Mesothelial cell of epicardium (in vitro differentiated cells): ENCODE measurements around the gene ARPP21. TPM values are rescaled to one million over a fixed set of nuclear protein-coding genes. Genes with fewer than 3 reads are reported as not detected.

ENCODE experiments used
- DNase-seq, 2 experiments: peaks; one replicate each; pipeline ENCODE4 v3.0.0; 2021; ENCODE audit warnings: low spot score in 2 of 2; ENCODE audit not compliant: unreplicated experiment in 2 of 2
- H3K27ac Mint-ChIP-seq: 2 replicates; pipeline ENCODE4 v1.8.0; 2021; ENCODE audit warnings: mixed read lengths
- H3K27me3 Mint-ChIP-seq: 2 replicates; pipeline ENCODE4 v1.8.0; 2021; ENCODE audit warnings: low read depth, mixed read lengths
- H3K36me3 Mint-ChIP-seq: 2 replicates; pipeline ENCODE4 v1.8.0; 2021; ENCODE audit warnings: mixed read lengths
- H3K4me1 Mint-ChIP-seq: 2 replicates; pipeline ENCODE4 v1.8.0; 2021; ENCODE audit warnings: mixed read lengths
- H3K4me3 Mint-ChIP-seq: 2 replicates; pipeline ENCODE4 v1.8.0; 2021; ENCODE audit warnings: mild to moderate bottlenecking, moderate library complexity, mixed read lengths
- H3K9me3 Mint-ChIP-seq: 2 replicates; pipeline ENCODE4 v1.8.0; 2021; ENCODE audit warnings: mixed read lengths
- total RNA-seq: library from RNA; stranded (reverse); gene quantifications from 3 replicates; pipeline ENCODE4 v1.2.1, GENCODE V29; 2021
- TF ChIP-seq, protein P1 (sequence below): fragments of 200-600 bp; sonication (generic); IDR thresholded peaks from one replicate; pipeline ENCODE4 v1.5.0; 2021; ENCODE audit warnings: antibody characterized with exemption; ENCODE audit not compliant: unreplicated experiment

The ARPP21 gene
- total RNA-seq, 1 donor from 2014 or later, result 0.67 TPM

DNA sequence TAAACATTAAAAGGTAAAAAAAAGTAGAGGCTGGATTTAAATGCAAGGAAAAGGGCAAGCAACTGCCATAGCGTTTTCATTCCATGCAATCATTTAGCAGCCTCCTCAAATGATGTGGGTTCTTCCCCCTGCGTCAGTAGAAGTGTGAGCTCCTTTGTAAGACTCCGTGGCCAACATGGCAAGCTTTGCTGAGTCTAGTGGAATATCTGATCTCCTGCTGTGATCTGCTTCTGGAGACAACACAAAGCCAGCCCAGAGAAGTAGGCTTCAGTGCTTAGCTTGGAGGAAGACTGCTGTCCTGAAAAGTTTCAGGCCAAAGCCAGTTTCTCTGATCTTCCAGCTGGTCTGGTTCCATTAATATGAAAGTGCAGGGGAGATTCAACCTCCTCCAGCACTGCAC lies 70.4 kb downstream of the ARPP21 start:
- no peak for DNase-seq
- H3K36me3 Mint-ChIP-seq, result no peaks in the 10 kb centered on the region
- no peak overlapping the region for H3K27ac Mint-ChIP-seq
- H3K9me3 Mint-ChIP-seq, result no peaks in the 10 kb centered on the region
- TF ChIP-seq, protein P1, sequence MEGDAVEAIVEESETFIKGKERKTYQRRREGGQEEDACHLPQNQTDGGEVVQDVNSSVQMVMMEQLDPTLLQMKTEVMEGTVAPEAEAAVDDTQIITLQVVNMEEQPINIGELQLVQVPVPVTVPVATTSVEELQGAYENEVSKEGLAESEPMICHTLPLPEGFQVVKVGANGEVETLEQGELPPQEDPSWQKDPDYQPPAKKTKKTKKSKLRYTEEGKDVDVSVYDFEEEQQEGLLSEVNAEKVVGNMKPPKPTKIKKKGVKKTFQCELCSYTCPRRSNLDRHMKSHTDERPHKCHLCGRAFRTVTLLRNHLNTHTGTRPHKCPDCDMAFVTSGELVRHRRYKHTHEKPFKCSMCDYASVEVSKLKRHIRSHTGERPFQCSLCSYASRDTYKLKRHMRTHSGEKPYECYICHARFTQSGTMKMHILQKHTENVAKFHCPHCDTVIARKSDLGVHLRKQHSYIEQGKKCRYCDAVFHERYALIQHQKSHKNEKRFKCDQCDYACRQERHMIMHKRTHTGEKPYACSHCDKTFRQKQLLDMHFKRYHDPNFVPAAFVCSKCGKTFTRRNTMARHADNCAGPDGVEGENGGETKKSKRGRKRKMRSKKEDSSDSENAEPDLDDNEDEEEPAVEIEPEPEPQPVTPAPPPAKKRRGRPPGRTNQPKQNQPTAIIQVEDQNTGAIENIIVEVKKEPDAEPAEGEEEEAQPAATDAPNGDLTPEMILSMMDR, result no peak
- H3K4me1 Mint-ChIP-seq, result peaks cover 2% of the 10 kb centered on the region
- H3K4me3 Mint-ChIP-seq, result no peak overlapping the region
- peaks cover 34% of the 10 kb centered on the region for H3K27me3 Mint-ChIP-seq

GRCh38 chr3:35710554-35710953 lies 71.2 kb downstream of the ARPP21 start:
- TF ChIP-seq, protein P1, result no peak
- Mint-ChIP-seq H3K4me3 (no peak overlapping the region), H3K9me3 (no peaks in the 10 kb centered on the region), H3K27me3 (peaks cover 40% of the 10 kb centered on the region), H3K36me3 (no peaks in the 10 kb centered on the region), H3K4me1 (peaks cover 2% of the 10 kb centered on the region), H3K27ac (no peak overlapping the region)
- DNase-seq, result no peak

- Mint-ChIP-seq H3K4me3 (no peak overlapping the region), H3K36me3 (no peaks in the 10 kb centered on the region), H3K27me3 (peaks cover 30% of the 10 kb centered on the region), H3K4me1 (peaks cover 12% of the 10 kb centered on the region), H3K9me3 (no peaks in the 10 kb centered on the region), H3K27ac (no peak overlapping the region)
- no peak for DNase-seq
- TF ChIP-seq, protein P1, result no peak
These were observed 79.6 kb downstream of the ARPP21 start for GRCh38 chr3:35718921-35719320.

GRCh38 chr3:35721628-35722027 lies 82.3 kb downstream of the ARPP21 start:
- H3K4me1 Mint-ChIP-seq, result peaks cover 16% of the 10 kb centered on the region
- no peak overlapping the region for H3K4me3 Mint-ChIP-seq
- peaks cover 27% of the 10 kb centered on the region for H3K27me3 Mint-ChIP-seq
- TF ChIP-seq, protein P1, result no peak
- DNase-seq, result no peak
- no peak overlapping the region for H3K27ac Mint-ChIP-seq
- no peaks in the 10 kb centered on the region for H3K9me3 Mint-ChIP-seq
- H3K36me3 Mint-ChIP-seq, result no peaks in the 10 kb centered on the region

- Mint-ChIP-seq H3K36me3 (no peaks in the 10 kb centered on the region), H3K9me3 (no peaks in the 10 kb centered on the region), H3K4me3 (no peak overlapping the region), H3K27ac (peak overlapping the region; percentile 39), H3K27me3 (peaks cover 23% of the 10 kb centered on the region), H3K4me1 (peaks cover 16% of the 10 kb centered on the region)
- no peak for DNase-seq
- TF ChIP-seq, protein P1, result no peak
These were observed 83.6 kb downstream of the ARPP21 start for GRCh38 chr3:35722902-35723301.
